GM18511 (cell line): ENCODE data around the gene CCT8L2.
"Not testable (repeated sequence)": the region's sequence is repeated elsewhere in the genome, so short reads cannot be mapped to it uniquely, and the experiment has no call there.

Source experiments
- ATAC-seq: cut with Tn5 transposase; IDR thresholded peaks from one replicate; pipeline ENCODE4 v1.9.1; 2021; ENCODE audit warnings: mild to moderate bottlenecking, moderate library complexity; ENCODE audit not compliant: unreplicated experiment

CCT8L2 gene

DNA sequence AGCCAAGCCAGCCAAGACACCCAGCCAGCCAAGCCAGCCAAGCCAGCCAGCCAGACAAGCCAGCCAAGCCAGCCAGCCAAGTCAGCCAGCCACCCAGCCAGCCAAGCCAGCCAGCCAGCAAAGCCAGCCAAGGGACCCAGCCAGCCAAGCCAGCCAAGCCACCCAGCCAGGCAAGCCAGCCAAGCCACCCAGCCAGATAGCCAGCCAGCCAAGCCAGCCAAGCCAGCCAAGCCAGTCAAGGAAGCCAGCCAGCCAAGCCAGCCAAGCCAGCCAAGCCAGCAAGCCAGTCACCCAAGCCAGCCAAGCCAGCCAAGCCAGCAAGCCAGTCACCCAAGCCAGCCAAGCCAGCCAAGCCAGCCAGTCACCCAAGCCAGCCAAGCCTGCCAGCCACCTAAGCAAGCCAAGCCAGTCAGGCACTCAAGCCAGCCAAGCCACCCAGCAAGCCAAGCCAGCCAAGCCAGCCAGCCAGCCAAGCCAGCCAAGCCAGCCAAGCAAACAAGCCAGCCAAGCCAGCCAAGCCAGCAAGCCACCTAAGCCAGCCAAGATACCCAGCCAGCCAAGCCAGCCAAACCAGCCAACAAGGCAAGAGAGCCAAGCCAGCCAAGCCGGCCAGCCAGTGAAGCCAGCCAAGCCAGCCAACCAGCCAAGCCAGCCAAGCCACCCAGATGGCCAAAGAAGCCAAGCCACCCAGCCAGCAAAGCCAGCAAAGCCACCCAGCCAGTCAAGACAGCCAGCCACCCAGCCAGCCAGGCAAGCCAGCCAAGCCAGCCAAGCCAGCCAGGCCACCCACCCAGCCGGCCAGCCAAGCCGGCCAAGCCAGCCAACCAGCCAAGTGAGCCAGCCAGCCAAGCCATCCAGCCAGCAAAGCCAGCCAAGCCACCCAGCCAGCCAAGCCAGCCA, 33.3 kb downstream of the CCT8L2 start:
- ATAC-seq = no peak

DNA sequence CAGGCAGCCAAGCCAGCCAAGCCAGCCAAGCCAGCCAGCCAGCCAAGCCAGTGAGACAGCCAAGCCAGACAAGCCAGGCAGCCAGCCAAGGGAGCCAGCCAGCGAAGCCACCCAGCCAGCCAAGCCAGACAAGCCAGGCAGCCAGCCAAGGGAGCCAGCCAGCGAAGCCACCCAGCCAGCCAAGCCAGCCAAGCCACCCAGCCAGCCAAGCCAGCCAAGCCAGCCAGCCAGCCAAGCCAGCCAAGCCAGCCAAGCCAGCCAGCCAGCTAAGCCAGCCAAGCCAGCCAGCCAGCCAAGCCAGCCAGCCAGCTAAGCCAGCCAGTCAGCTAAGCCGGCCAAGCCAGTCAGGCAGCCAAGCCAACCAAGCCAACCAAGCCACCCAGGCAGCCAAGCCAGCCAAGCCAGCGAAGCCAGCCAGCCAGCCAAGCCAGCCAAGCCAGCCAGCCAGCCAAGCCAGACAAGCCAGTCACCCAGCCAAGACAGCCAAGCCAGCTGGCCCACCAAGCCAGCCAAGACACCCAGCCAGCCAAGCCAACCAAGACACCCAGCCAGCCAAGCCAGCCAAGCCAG, 34.1 kb downstream of the CCT8L2 start:
- ATAC-seq = not testable (repeated sequence)

DNA sequence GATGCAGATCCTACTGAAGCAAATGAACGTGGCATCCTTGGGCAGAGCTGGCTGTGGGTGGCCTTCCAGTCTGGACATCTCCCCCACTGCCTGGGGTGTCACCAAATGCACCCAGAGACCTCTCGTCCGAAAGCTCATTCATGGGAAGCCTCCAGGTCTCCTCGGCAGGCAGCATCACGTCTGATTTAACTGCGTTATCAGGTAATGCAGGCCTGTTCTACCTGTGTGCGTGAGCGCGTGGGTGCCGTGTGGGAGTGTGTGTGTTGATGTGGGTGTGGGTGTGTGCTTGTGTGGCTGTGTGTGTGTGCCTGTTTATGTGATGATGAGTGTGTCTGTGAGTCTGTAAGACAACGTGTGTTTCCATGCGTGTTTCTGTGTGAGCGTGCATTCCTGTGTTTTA, 35.1 kb downstream of the CCT8L2 start:
- ATAC-seq = not testable (repeated sequence)

DNA sequence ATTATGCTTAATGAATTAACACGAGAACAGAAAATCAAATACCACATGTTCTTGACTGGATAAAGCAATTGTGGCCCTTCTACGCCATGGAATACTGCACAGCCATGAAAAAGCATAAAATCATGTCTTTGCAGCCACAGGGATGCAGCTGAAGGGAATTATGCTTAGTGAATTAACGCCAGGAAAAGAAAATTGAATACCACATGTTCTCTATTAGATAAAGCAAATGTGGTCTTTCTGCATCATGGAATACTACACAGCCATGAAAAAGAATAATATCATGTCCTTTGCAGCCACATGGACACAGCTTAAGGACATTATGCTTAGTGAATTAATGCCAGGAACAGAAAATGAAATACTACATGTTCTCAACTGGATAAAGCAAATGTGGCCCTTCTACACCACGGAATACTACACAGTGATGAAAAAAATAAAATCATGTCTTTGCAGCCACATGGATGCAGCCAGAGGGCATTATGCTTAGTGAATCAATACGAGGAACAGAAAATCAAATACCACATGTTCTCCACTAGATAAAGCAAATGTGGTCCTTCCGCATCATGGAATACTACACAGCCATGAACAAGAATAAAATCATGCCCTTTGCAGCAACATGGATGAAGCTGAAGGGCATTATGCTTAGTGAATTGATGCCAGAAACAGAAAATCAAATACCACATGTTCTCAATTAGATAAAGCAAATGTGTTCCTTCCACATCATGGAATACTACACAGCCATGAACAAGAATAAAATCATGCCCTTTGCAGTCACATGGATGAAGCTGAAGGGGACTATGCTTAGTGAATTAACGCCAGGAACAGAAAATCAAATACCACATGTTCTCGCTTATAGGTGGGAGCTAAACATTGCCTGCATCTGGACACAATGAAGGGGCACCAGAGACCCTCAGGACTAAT, 37.3 kb downstream of the CCT8L2 start:
- not testable (repeated sequence) for ATAC-seq

DNA sequence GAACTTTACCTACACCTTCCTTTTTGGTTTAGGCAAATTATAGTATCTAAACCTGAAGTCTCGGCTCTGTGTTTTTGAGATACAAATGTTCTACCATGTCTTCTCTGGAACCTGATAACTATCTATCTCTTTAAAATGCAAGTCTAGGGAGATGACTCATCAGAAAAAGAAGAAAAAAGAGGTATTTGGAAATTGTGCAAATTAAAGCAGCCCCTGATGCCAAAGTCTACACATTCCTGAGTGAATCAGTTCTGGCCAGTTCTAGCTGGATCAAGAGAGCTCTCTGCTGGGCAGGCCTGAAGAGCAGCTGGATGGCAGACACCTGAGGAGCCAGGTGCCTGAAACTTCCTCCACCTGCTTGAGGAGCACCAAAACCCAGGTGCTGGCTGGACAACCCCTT, 49.3 kb downstream of the CCT8L2 start:
- ATAC-seq = not testable (repeated sequence)
